Mesothelial cell of epicardium (in vitro differentiated cells): ENCODE measurements around the gene WBP1L. TPM values are rescaled to one million over a fixed set of nuclear protein-coding genes. Genes with fewer than 3 reads are reported as not detected.
A peak's percentile ranks its signal among the peaks of the same experiment; 100 is the strongest.

Source experiments
- DNase-seq, 2 experiments: peaks; one replicate each; pipeline ENCODE4 v3.0.0; 2021; ENCODE audit warnings: low spot score in 2 of 2; ENCODE audit not compliant: unreplicated experiment in 2 of 2
- H3K27ac Mint-ChIP-seq: 2 replicates; pipeline ENCODE4 v1.8.0; 2021; ENCODE audit warnings: mixed read lengths
- H3K27me3 Mint-ChIP-seq: 2 replicates; pipeline ENCODE4 v1.8.0; 2021; ENCODE audit warnings: low read depth, mixed read lengths
- H3K36me3 Mint-ChIP-seq: 2 replicates; pipeline ENCODE4 v1.8.0; 2021; ENCODE audit warnings: mixed read lengths
- H3K4me1 Mint-ChIP-seq: 2 replicates; pipeline ENCODE4 v1.8.0; 2021; ENCODE audit warnings: mixed read lengths
- H3K4me3 Mint-ChIP-seq: 2 replicates; pipeline ENCODE4 v1.8.0; 2021; ENCODE audit warnings: mild to moderate bottlenecking, moderate library complexity, mixed read lengths
- H3K9me3 Mint-ChIP-seq: 2 replicates; pipeline ENCODE4 v1.8.0; 2021; ENCODE audit warnings: mixed read lengths
- CTCF ChIP-seq: fragments of 200-600 bp; sonication (generic); IDR thresholded peaks from one replicate; pipeline ENCODE4 v1.5.0; 2021; ENCODE audit warnings: antibody characterized with exemption; ENCODE audit not compliant: unreplicated experiment
- total RNA-seq: library from RNA; stranded (reverse); gene quantifications from 3 replicates; pipeline ENCODE4 v1.2.1, GENCODE V29; 2021

The WBP1L gene
- total RNA-seq, 1 donor from 2014 or later: 56.7 TPM

- H3K27me3 Mint-ChIP-seq: no peaks in the 10 kb centered on the region
These were observed 37.6 kb downstream of the WBP1L start for GRCh38 chr10:102781090-102781920.

GRCh38 chr10:102781921-102782557 lies 38.3 kb downstream of the WBP1L start:
- DNase-seq: no peak
- Mint-ChIP-seq H3K4me3 (no peak overlapping the region), H3K4me1 (peaks cover 75% of the 10 kb centered on the region), H3K27me3 (no peaks in the 10 kb centered on the region), H3K36me3 (peaks cover 2% of the 10 kb centered on the region), H3K27ac (peak overlapping the region; percentile 94), H3K9me3 (no peaks in the 10 kb centered on the region)
- TF ChIP-seq CTCF: no peak

More at GRCh38 chr10:102781090-102781920, 37.6 kb downstream of the WBP1L start:
- no peak for DNase-seq
- Mint-ChIP-seq H3K9me3 (no peaks in the 10 kb centered on the region), H3K36me3 (peaks cover 2% of the 10 kb centered on the region), H3K4me3 (peak overlapping the region; percentile 18), H3K27ac (peak overlapping the region; percentile 94), H3K4me1 (peaks cover 78% of the 10 kb centered on the region)
- no peak for TF ChIP-seq CTCF

GRCh38 chr10:102782673-102783551 lies 39.2 kb downstream of the WBP1L start:
- Mint-ChIP-seq H3K9me3 (no peaks in the 10 kb centered on the region), H3K27ac (peak overlapping the region; percentile 94), H3K36me3 (peaks cover 2% of the 10 kb centered on the region), H3K27me3 (no peaks in the 10 kb centered on the region), H3K4me1 (peaks cover 69% of the 10 kb centered on the region), H3K4me3 (peak overlapping the region; percentile 18)
- no peak for DNase-seq
- no peak for TF ChIP-seq CTCF

- Mint-ChIP-seq H3K4me3 (no peak overlapping the region), H3K9me3 (no peaks in the 10 kb centered on the region), H3K36me3 (peaks cover 5% of the 10 kb centered on the region), H3K27me3 (no peaks in the 10 kb centered on the region), H3K4me1 (peaks cover 63% of the 10 kb centered on the region), H3K27ac (peak overlapping the region; percentile 94)
- DNase-seq: no peak
- no peak for TF ChIP-seq CTCF
These were observed 39.8 kb downstream of the WBP1L start for GRCh38 chr10:102783568-102783967.

GRCh38 chr10:102785818-102786217 lies 42.1 kb downstream of the WBP1L start:
- Mint-ChIP-seq H3K9me3 (peaks cover 9% of the 10 kb centered on the region), H3K36me3 (peaks cover 19% of the 10 kb centered on the region), H3K4me1 (peaks cover 41% of the 10 kb centered on the region), H3K27me3 (no peaks in the 10 kb centered on the region), H3K4me3 (no peak overlapping the region), H3K27ac (peak overlapping the region; percentile 50)
- no peak for DNase-seq
- no peak for TF ChIP-seq CTCF
